GM23248 (cell line): ENCODE results near the gene GHR. TPM values are rescaled to one million over a fixed set of nuclear protein-coding genes. Genes with fewer than 3 reads are reported as not detected.
A peak's percentile ranks its signal among the peaks of the same experiment; 100 is the strongest.

ENCODE experiments used
- DNase-seq: peaks from one replicate; pipeline ENCODE4 v3.0.0-alpha.2; 2015
- H2AFZ ChIP-seq: fragments of 200-600 bp; sonication (generic); 2 replicates; pipeline ENCODE4 v1.6.1; 2016; ENCODE audit warnings: antibody characterized with exemption
- H3F3A ChIP-seq: fragments of 200-600 bp; sonication (generic); 2 replicates; pipeline ENCODE4 v1.6.1; 2016; ENCODE audit warnings: mild to moderate bottlenecking, antibody characterized with exemption, mixed run types; ENCODE audit not compliant: insufficient read depth
- H3K27ac ChIP-seq: fragments of 200-600 bp; sonication (generic); 2 replicates; pipeline ENCODE4 v1.5.1; 2016; ENCODE audit warnings: mild to moderate bottlenecking
- H3K27me3 ChIP-seq: fragments of 200-600 bp; sonication (generic); replicated peaks from 2 replicates; pipeline ENCODE4 v1.6.1; 2016; ENCODE audit warnings: mild to moderate bottlenecking; ENCODE audit not compliant: insufficient read depth
- H3K36me3 ChIP-seq: fragments of 200-600 bp; sonication (generic); 2 replicates; pipeline ENCODE4 v1.6.1; 2016; ENCODE audit warnings: low read depth, mild to moderate bottlenecking
- H3K4me1 ChIP-seq: fragments of 200-600 bp; sonication (generic); 2 replicates; pipeline ENCODE4 v1.6.1; 2016; ENCODE audit warnings: mild to moderate bottlenecking; ENCODE audit not compliant: insufficient read depth
- H3K4me2 ChIP-seq: fragments of 200-600 bp; sonication (generic); one replicate; pipeline ENCODE4 v1.6.1; 2016; ENCODE audit warnings: mild to moderate bottlenecking; ENCODE audit not compliant: unreplicated experiment
- H3K4me3 ChIP-seq: fragments of 200-600 bp; sonication (generic); 2 replicates; pipeline ENCODE4 v1.5.1; 2016; ENCODE audit warnings: mild to moderate bottlenecking
- H3K79me2 ChIP-seq: fragments of 200-600 bp; sonication (generic); 2 replicates; pipeline ENCODE4 v1.6.1; 2016; ENCODE audit warnings: mild to moderate bottlenecking; ENCODE audit not compliant: insufficient read depth
- H3K9ac ChIP-seq: fragments of 200-600 bp; sonication (generic); 2 replicates; pipeline ENCODE4 v1.6.1; 2016; ENCODE audit warnings: mild to moderate bottlenecking
- H3K9me2 ChIP-seq: fragments of 200-600 bp; sonication (generic); 2 replicates; pipeline ENCODE4 v1.6.1; 2016; ENCODE audit warnings: mixed run types, mild to moderate bottlenecking, moderate library complexity; ENCODE audit not compliant: insufficient read depth
- H3K9me3 ChIP-seq: fragments of 200-600 bp; sonication (generic); one replicate; pipeline ENCODE4 v1.6.1; 2017; ENCODE audit warnings: low read depth
- H4K20me1 ChIP-seq: fragments of 200-600 bp; sonication (generic); 2 replicates; pipeline ENCODE4 v1.6.0; 2016; ENCODE audit not compliant: insufficient read depth
- EZH2 ChIP-seq: fragments of 200-600 bp; sonication (generic); IDR thresholded peaks from 2 replicates; pipeline ENCODE4 v1.6.1; 2018; ENCODE audit warnings: antibody characterized with exemption, mild to moderate bottlenecking; ENCODE audit not compliant: insufficient read depth, poor library complexity, severe bottlenecking
- EZH2phosphoT487 ChIP-seq: fragments of 200-600 bp; sonication (generic); IDR thresholded peaks from 2 replicates; pipeline ENCODE4 v1.6.1; 2018; ENCODE audit warnings: antibody characterized with exemption, moderate library complexity, mild to moderate bottlenecking, low read depth; ENCODE audit not compliant: insufficient read depth
- WGBS, 2 experiments: methylation state at CpG; one replicate each; pipeline ENCODE4 v1.1.6; 2015 to 2017; ENCODE audit warnings: low lambda C conversion rate in 2 of 2, low coverage in 1 of 2; ENCODE audit errors: missing lambda C conversion rate in 2 of 2; 5-methylcytosine and 5-hydroxymethylcytosine counted together
- in situ Hi-C: fragments of 300-500 bp; cut with MboI; formaldehyde crosslinking; loops from 2 replicates; pipeline ENCODE4 v1.15.0; 2020
- polyA plus RNA-seq: library from polyadenylated mRNA; unstranded; fragments of >200 nt; fragmentation: Nextera tagmentation; extraction: Ambion mirVana; gene quantifications from 2 replicates; pipeline ENCODE4 v1.2.1, GENCODE V29; 2016
- total RNA-seq: library from RNA; depleted of rRNA; stranded (reverse); fragments of >200 nt; shearing (Covaris generic); gene quantifications from 2 replicates; pipeline ENCODE4 v1.2.3, GENCODE V29; 2014

GHR gene
- total and polyA plus RNA-seq, 2 experiments from 2014 or later = 0.64 to 1.5 TPM

- WGBS, 2 experiments = 64 to 68% methylated on average over 1 of the region's 1 CpG
- no peaks in the 10 kb centered on the region for H3K4me1 ChIP-seq
- no peak for DNase-seq
- no peak overlapping the region for H2AFZ ChIP-seq
- in situ Hi-C loops = no loop called here
- no peak for TF ChIP-seq EZH2
- no peak for TF ChIP-seq EZH2phosphoT487
- H4K20me1 ChIP-seq = no peaks in the 10 kb centered on the region
- no peaks in the 10 kb centered on the region for H3K9me2 ChIP-seq
- no peak overlapping the region for H3K27ac ChIP-seq
- no peak overlapping the region for H3K4me2 ChIP-seq
- H3K79me2 ChIP-seq = no peaks in the 10 kb centered on the region
- H3K9me3 ChIP-seq = no peaks in the 10 kb centered on the region
- H3K4me3 ChIP-seq = no peak overlapping the region
- no peak overlapping the region for H3K9ac ChIP-seq
- no peaks in the 10 kb centered on the region for H3K27me3 ChIP-seq
- H3K36me3 ChIP-seq = no peaks in the 10 kb centered on the region
- no peaks in the 10 kb centered on the region for H3F3A ChIP-seq
Measured at GRCh38 chr5:42740920-42741319, 317.7 kb downstream of the GHR start.

GRCh38 chr5:42745426-42745825 is 322.2 kb downstream of the GHR start:
- no peaks in the 10 kb centered on the region for H3K9me2 ChIP-seq
- TF ChIP-seq EZH2 (no peak), EZH2phosphoT487 (no peak)
- H3K9ac ChIP-seq = no peak overlapping the region
- no peaks in the 10 kb centered on the region for H3K36me3 ChIP-seq
- WGBS, 2 experiments = 24 to 25% methylated on average over 4 of the region's 4 CpGs
- no peaks in the 10 kb centered on the region for H3F3A ChIP-seq
- H3K4me1 ChIP-seq = no peaks in the 10 kb centered on the region
- H3K4me3 ChIP-seq = no peak overlapping the region
- H3K79me2 ChIP-seq = no peaks in the 10 kb centered on the region
- in situ Hi-C loops = no loop called here
- no peaks in the 10 kb centered on the region for H3K9me3 ChIP-seq
- no peak overlapping the region for H3K27ac ChIP-seq
- H3K4me2 ChIP-seq = no peak overlapping the region
- no peaks in the 10 kb centered on the region for H4K20me1 ChIP-seq
- H3K27me3 ChIP-seq = no peaks in the 10 kb centered on the region
- no peak overlapping the region for H2AFZ ChIP-seq
- DNase-seq = peak; percentile 15

GRCh38 chr5:42745856-42746255 is 322.6 kb downstream of the GHR start:
- WGBS, 2 experiments = 91 to 94% methylated on average over 3 of the region's 3 CpGs
- Histone ChIP-seq H3K4me3 (no peak overlapping the region), H3K27ac (no peak overlapping the region), H3K9me3 (no peaks in the 10 kb centered on the region), H3K36me3 (no peaks in the 10 kb centered on the region), H3F3A (no peaks in the 10 kb centered on the region), H3K4me1 (no peaks in the 10 kb centered on the region), H4K20me1 (no peaks in the 10 kb centered on the region), H3K4me2 (no peak overlapping the region), H3K9me2 (no peaks in the 10 kb centered on the region), H3K79me2 (no peaks in the 10 kb centered on the region), H3K27me3 (no peaks in the 10 kb centered on the region), H3K9ac (no peak overlapping the region), H2AFZ (no peak overlapping the region)
- in situ Hi-C loops = no loop called here
- no peak for DNase-seq
- no peak for TF ChIP-seq EZH2phosphoT487
- no peak for TF ChIP-seq EZH2

GRCh38 chr5:42749020-42749419 is 325.8 kb downstream of the GHR start:
- Histone ChIP-seq H3K4me3 (no peak overlapping the region), H3K79me2 (no peaks in the 10 kb centered on the region), H3K9me2 (no peaks in the 10 kb centered on the region), H3K9ac (no peak overlapping the region), H3K27me3 (no peaks in the 10 kb centered on the region), H3K4me1 (no peaks in the 10 kb centered on the region), H3K36me3 (no peaks in the 10 kb centered on the region), H3K27ac (no peak overlapping the region), H3F3A (no peaks in the 10 kb centered on the region), H2AFZ (no peak overlapping the region), H3K4me2 (no peak overlapping the region), H3K9me3 (no peaks in the 10 kb centered on the region), H4K20me1 (no peaks in the 10 kb centered on the region)
- no peak for TF ChIP-seq EZH2phosphoT487
- TF ChIP-seq EZH2 = no peak
- DNase-seq = peak; percentile 10
- in situ Hi-C loops = no loop called here

GRCh38 chr5:42750507-42750906 is 327.3 kb downstream of the GHR start:
- Histone ChIP-seq H3K9ac (no peak overlapping the region), H3F3A (no peaks in the 10 kb centered on the region), H3K9me2 (no peaks in the 10 kb centered on the region), H2AFZ (no peak overlapping the region), H3K4me1 (no peaks in the 10 kb centered on the region), H3K27me3 (no peaks in the 10 kb centered on the region), H3K27ac (no peak overlapping the region), H3K79me2 (no peaks in the 10 kb centered on the region), H3K4me3 (no peak overlapping the region), H3K9me3 (no peaks in the 10 kb centered on the region), H3K4me2 (no peak overlapping the region), H3K36me3 (no peaks in the 10 kb centered on the region), H4K20me1 (no peaks in the 10 kb centered on the region)
- no peak for TF ChIP-seq EZH2
- TF ChIP-seq EZH2phosphoT487 = no peak
- in situ Hi-C loops = loop anchor here (25.0 kb wide), 1 partner anchor 888 kb away; the partner anchor contains the start of gene OXCT1
- WGBS, 2 experiments = 68 to 78% methylated on average over 5 of the region's 5 CpGs
- no peak for DNase-seq
